Activated CD4-positive, alpha-beta T cell treated with anti-CD3 and anti-CD28 coated beads, Interleukin-2, Interleukin-4, amounts not matched to agents 100 ng/mL and 50 ng/mL, durations not matched to agents 16 hours and 8 hours (primary cell): ENCODE data around the gene CHRDL1.
"Not testable (repeated sequence)": the region's sequence is repeated elsewhere in the genome, so short reads cannot be mapped to it uniquely, and the experiment has no call there.

Experiments used
- DNase-seq: peaks from one replicate; pipeline ENCODE4 v3.0.0-alpha.2; 2020; ENCODE audit warnings: low spot score

CHRDL1 gene

DNA sequence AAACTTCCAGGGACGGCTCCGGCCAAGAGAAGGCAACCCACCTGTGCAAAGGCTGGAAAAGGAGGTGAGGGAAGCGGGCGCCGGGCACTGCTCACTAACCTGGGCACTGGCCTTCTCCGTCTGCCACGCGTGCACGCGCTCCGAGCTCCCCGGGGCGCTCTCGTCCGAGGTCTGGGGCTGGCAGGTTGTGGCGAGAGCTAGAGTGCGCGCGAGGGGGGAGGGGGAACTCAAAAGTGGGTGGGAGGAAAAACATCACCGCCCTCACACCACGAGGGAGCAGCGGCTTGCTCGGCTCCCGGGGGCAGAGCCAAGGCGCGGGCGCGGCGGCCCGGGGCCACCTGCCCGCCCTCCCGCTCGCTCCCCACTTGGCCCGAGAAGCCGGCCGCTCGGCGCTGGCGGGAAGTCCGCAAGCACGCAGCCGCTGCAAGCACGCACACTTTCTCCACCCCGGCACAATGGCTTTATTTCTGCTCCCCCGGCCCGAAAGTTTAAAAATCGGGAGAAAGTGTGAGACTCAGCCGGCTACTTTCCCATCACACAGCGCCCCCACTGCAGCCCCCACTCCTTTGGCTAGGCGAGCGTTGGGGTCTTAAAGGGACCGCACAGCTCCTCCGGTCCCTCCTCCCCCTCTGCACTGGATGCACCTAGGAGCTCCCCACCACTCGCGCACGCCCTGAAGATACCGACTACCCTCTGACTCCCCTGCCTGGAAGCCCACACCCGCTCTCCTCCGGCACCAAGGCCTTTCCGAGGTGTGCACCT lies at the start of gene CHRDL1:
Gene CHRDL1 (minus strand): TSS at position 173 of the 762 bp plus-strand sequence. CDS start 3,636 bp downstream, outside the sequence.
- DNase-seq: no peak

DNA sequence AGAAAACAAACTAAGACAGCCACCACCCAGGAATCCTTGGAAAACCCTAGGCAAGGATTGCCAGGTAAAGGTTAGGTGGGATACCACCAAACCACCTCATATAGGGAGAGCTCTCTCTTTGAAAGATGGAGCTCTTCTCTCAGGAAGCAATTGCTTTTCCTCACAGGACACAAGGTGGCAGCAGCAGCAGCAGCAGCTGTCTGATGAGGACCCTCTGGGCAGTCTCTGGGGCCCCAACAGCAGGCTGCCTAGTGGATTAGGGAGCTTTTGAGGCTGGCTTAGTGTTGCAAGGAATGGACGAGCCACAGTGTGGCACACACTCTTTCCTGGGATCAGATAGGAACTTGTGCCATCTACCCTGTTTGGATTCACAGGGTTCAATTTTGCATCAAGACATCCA lies 41.4 kb upstream of the CHRDL1 start:
- no peak for DNase-seq

DNA sequence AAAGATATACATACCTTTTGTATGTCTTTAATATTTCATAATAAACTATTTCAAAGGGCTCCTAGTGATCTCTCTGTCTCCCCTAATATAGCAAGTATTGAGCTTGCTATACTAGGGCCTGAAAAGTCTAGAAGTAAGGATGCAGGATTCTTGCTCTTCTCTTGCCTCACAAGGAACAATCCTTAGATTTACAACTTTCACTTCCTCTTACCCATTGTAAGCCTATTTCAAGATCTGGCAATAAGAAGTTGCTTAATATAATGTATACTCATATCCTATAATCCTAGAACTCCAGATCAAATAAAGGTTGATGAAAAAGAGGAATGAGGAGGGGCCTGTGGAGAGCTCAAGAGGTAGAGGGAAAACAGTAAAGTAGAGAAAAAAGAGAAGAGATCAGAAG lies 40.8 kb upstream of the CHRDL1 start:
- DNase-seq: no peak

DNA sequence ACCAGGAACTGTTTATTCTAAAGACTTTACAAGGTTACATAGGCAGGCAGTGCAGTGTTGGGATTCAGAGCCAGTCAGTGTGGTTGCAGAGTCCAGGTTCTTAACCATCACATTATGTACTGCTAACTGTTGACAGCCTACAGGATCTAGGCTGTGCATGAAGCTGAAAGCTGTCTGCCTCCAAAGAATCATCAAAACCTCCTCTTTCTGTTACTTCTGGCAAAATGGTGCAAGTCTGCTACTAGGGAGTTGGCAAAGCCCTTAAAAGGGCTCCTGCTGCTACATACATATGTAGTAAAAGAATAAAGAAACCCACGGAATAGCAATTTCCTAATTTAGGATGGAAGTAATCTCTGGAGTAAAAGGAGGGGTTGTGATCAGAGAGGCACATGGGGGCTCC lies 40.4 kb upstream of the CHRDL1 start:
- DNase-seq: no peak

DNA sequence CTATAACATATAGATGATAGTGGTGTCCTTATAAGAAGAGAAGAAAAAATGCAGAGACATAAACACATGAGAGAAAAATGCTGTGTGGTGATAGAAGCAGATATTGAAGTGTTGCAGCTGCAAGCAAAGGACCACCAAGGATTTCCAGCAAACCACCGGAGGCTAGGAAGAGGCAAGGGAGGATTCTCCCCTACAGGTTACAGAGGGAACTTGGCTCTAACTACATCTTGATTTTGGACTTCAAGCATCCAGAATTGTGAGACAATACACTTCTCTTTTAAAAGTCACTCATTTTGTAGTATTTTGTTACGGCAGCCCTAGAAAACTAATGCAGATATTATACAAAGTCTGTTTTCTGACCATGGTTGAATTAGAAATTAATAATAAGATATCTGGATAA lies 30.4 kb upstream of the CHRDL1 start:
- DNase-seq: no peak

DNA sequence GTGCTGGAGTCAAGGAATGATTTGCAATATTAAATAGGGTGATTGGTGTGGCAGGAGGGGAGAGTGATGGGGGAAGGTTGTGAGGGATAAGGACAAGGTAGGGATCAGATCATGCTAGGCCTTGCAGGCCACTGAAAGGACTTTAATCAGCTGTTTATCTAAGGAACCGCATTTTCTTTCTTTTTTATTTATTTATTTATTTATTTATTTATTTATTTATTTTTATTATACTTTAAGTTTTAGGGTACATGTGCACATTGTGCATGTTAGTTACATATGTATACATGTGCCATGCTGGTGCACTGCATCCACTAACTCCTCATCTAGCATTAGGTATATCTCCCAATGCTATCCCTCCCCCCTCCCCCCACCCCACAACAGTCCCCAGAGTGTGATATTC lies 20.9 kb upstream of the CHRDL1 start:
- not testable (repeated sequence) for DNase-seq

DNA sequence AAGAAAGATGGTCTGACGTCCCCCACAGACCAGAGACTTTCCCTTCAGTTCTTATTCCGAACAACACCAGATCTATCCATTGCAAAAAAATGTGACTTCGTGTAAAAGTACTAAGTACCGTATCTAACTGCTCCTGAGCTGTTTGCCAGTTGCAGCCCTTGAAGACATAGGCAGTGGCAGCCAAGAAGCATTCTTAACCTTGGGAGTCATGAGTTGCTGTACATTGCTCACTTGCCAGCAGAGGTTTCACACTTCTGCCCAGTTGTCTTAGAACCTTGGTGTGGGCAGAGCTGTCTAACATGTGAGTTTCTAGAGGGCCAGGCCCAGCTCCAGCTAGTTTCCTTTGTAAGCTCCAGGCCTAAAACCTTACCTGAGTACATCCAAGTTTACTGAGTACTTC lies 10.5 kb upstream of the CHRDL1 start:
- DNase-seq: no peak

DNA sequence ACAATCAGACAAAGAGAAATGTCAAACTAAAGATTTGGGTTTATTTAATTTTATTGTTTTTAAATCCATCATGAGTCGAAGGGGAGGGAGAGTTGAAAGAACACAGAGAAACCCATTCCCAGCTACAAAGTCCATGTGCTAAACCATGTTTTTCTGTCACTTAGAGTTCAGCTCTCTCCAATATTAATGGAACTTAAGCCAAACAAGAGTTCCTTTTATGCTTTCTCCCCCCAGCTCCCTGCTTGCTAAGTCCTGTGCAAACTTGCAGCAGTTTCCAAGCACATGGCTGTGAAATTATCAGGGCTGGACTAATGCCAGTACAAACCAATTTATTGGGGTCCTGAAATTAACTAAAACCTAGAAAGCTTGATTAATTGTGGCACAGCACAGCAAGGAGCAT lies 9.7 kb upstream of the CHRDL1 start:
- DNase-seq: no peak

- no peak for DNase-seq
Measured at GRCh38 chrX:110804446-110804845, 8.8 kb upstream of the CHRDL1 start.

- no peak for DNase-seq
Measured at GRCh38 chrX:110803506-110803905, 7.9 kb upstream of the CHRDL1 start.

- DNase-seq: no peak
Measured at GRCh38 chrX:110796407-110796697, 735 bp upstream of the CHRDL1 start.

DNA sequence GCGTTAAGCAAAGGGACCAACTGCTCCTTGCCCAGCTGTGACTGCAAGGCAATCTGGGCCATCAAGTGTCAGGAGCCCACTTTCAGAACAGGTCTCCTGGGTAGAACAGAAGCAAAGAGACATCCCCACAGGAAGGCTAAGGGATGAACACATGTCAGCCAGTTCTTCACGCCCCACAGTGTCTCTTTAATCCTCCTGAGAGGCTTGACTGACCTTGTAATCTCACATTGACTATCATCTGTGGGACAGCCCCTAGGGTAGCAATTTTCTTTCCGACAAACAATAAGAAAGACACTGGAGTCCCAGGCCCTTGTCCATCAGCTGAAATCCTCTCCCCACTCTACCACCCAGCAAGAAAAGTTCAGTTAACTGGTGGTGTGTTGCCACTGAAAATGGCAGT lies 1.0 kb downstream of the CHRDL1 start:
- no peak for DNase-seq

GRCh38 chrX:110791071-110791470 lies 4.5 kb downstream of the CHRDL1 start:
- DNase-seq: no peak

DNA sequence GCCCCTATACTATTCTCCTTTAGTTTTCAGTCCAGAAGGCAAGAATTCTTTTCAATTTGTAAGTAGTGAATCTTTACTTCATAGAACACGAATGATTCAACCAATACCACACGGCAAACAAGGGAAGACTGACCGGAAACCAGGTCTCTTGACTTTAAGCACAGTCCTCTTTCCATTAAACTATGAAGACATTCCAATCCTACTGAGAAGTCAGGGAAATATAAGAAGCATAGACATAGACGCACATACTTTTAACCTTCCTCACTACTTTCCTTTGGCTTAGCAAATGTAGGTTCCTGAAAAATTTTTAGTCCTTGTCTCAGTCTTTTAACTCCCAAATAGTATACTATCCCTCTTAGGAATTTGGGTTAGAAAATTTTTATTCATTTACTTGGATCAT lies 9.1 kb downstream of the CHRDL1 start:
- no peak for DNase-seq

- DNase-seq: no peak
Measured at GRCh38 chrX:110759785-110760184, 35.8 kb downstream of the CHRDL1 start.

DNA sequence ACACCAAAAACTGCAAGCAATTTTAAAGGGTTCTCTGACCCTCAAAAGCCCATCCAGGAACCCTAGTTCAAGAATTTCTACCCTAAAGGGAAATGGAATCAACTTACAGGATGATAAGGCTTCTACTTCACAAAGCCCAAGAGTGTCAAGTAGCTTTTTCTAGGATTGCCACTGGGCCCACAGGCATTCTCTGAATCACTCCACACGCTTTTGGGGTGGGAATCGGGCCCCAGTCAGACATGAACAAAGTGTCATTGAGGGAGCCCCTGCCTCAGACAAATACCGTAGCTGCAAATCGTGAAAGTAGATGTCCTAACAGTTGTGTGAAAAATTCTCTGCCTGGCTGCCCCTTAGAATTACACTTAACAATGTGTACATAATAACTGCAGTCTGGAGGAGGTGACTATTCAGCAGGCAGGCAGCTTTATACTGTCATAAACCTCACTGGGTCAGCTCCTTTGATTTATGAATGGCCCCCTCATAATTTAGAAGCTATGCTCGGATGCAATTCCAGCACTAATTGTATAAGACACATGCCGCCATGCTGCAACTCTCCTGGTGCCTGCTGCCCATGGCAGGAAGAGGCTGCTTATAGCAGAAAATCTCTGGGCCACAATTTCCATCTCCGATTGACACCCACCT lies 36.7 kb downstream of the CHRDL1 start:
- no peak for DNase-seq

- no peak for DNase-seq
Measured at GRCh38 chrX:110755611-110756010, 40.0 kb downstream of the CHRDL1 start.

GRCh38 chrX:110755061-110755460 lies 40.6 kb downstream of the CHRDL1 start:
- no peak for DNase-seq

GRCh38 chrX:110750526-110751189 lies 45.0 kb downstream of the CHRDL1 start:
- no peak for DNase-seq

- DNase-seq: no peak
Measured at GRCh38 chrX:110748256-110748806, 47.3 kb downstream of the CHRDL1 start.

GRCh38 chrX:110746014-110746413 lies 49.6 kb downstream of the CHRDL1 start:
- no peak for DNase-seq

GRCh38 chrX:110745288-110745687 lies 50.3 kb downstream of the CHRDL1 start:
- no peak for DNase-seq

GRCh38 chrX:110743679-110744340 lies 51.8 kb downstream of the CHRDL1 start:
- no peak for DNase-seq
